GM21528 (cell line): ENCODE results near the gene GIMAP1.

Source experiments
- ATAC-seq: cut with Tn5 transposase; IDR thresholded peaks from one replicate; pipeline ENCODE4 v1.9.1; 2021; ENCODE audit warnings: mild to moderate bottlenecking, moderate library complexity; ENCODE audit not compliant: unreplicated experiment, low FRiP score

The GIMAP1 gene

GRCh38 chr7:150744041-150744656 lies 27.7 kb downstream of the GIMAP1 start:
- no peak for ATAC-seq

DNA sequence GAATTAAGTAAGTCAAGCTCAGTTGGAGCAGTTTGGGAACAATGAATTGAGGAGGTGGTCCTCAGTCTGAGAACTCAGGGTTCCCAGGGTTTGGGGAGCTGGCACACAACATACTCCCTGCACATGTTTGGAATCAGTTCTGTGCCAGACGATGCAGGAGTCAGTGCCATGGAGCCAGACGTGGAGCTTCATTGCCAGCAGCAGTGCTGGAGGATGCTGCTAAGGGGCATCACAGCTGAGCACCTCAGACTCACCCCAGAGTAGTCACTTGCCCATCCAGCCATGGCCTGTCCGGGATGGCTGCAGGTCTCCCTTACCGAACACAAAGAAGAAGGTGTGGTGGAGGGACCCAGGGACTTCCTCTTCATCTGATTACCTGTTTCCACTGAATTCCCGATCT lies 28.7 kb downstream of the GIMAP1 start:
- no peak for ATAC-seq

DNA sequence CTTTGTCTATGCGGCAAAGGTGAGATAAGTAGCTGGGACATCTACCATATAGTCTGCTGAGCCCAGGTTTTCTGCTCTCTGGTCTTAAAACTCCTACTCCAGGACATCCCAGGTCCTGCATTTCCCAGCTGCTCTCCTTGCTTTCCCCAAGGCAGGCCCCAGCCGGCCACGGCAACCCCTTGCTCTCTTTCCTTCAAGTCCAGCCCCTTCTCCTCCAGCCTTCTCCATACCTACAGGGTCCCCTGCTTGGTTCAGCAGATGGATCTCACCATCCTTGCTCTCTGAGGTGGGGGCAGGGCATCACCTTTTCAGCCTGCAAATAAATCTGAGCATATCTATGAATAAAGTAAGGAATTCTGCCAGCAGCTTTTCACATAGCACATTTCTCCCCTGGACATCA lies 29.5 kb downstream of the GIMAP1 start:
- ATAC-seq: no peak

- ATAC-seq: no peak
These were observed 30.5 kb downstream of the GIMAP1 start for GRCh38 chr7:150746921-150747320.

- no peak for ATAC-seq
These were observed 32.0 kb downstream of the GIMAP1 start for GRCh38 chr7:150748376-150748775.

DNA sequence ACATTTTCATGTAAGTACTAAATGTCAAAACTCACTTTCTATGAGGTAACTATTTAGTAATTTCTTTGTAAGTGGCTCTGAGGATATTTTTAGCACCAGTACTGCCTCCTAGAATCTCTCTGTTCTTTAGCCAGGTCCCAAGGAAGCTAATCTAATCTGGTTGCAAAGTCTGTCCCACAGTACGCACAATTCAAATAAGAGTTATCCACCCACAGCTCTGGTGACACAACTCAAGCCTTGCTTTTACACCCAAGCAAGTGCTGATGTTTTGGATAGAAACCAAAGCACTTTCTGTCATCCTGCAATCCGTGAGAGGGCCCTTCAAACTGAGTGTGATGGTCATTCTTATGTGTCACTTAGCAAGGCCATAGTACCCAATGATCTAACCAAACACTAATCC lies 35.3 kb downstream of the GIMAP1 start:
- no peak for ATAC-seq

- ATAC-seq: no peak
These were observed 36.8 kb downstream of the GIMAP1 start for GRCh38 chr7:150753239-150753638.

GRCh38 chr7:150753826-150754603 lies 37.6 kb downstream of the GIMAP1 start:
- no peak for ATAC-seq

DNA sequence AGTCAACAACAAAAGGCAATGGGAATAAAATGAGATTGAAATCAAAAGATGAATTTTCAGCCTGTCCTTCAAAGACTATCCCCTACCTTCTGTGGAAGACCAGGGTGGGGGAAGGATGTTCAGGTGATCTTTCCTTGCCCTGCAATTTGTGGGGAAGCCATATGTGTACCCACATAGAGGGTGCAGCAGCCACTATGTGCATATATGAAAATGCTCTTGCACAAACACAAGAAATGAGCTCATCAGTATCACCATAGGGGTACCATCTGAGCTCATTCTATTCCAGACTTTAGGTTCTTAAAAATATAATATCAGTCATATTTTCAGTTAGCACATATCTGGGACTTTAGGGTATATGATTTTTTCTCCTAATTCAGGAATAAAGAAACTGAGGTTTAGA lies 38.5 kb downstream of the GIMAP1 start:
- ATAC-seq: no peak

DNA sequence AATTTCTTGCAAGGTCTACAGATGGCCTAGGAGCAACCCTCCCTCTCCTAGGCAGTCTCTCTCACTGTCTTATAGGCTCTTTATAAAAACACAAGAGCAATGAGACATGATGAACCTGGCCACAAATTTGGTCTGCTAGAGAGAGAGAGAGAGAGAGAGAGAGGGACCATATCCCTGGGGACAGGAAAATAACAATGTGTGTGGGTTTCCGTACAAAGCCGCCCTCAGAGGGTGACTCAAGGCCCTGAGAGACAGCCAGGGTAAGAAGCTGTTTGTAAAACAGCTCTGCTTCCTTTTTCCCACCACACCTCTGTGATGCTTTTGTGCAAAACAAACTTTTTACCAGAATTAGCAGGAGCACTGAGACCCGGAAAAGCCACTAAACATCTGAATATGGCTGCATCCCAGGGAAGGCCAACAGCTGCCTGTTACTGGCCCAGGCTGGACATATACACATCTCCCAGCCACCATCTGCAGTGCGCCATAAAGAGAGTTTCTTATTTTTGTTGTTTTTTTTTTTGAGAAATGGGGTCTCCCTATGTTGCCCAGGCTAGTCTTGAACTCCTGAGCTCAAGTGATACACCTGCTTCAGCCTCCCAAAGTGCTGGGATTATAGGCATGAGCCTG lies 39.2 kb downstream of the GIMAP1 start:
- ATAC-seq: no peak

DNA sequence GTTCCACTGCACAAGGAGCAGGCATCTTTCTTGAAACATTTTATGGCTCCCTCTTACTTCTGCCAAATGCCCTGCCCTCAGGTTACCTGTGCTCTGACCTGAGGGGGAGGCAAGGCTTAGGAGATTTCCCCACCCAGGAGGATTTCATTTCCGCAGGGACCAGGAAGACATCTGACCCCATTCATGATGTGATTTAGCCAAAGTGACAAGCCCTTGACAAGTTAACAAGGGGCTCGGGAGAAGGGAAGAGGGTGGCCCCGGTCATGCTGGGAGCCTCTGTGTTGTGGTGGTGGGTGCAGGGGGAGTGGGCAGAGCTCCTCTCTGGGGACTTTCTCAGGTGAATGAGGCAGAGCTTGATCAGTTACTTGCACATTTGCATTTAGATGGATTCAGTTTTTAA lies 39.8 kb downstream of the GIMAP1 start:
- no peak for ATAC-seq

GRCh38 chr7:150756858-150757257 lies 40.4 kb downstream of the GIMAP1 start:
- ATAC-seq: no peak

DNA sequence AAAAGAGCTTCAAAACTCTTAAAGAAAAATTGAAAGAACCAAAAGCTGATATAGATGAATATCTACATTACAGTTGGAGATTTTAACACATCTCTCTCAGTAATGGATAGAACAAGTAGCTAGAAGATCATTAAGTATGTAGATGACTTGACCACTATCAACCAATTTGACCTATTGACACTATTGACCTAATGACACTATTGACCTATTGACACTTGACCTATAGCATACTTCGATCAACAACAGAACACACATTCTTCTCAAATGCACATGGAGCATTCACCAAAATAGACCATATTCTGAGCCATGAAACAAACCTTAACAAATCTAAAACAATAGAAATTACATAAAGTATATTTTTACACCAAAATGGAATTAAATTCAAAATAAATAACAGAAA lies 43.1 kb downstream of the GIMAP1 start:
- ATAC-seq: no peak

- no peak for ATAC-seq
These were observed 49.9 kb downstream of the GIMAP1 start for GRCh38 chr7:150766334-150766709.

DNA sequence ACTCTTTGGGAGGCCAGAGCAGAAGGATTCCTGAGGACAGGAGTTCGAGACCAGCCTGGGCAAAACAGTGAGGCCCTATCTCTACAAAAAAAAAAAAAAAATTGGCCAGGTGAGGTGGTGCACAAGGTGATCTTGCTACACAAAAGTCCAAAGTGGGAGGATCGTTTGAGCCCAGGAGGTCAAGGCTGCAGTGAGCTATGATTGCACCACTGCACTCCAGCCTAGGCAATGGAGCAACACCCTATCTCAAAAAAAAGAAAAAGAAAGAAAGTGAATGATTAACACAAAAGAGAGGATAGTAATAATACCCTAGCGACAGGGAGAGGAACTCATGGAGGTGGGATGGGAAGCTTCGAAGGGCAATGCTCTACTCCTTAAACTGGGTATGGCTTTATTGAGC lies 53.4 kb downstream of the GIMAP1 start:
- no peak for ATAC-seq
